Tibial nerve (tissue), 3 donors: ENCODE data around the gene CSPG4.

Source experiments
- POLR2A ChIP-seq, 2 donors: fragments of 450-650 bp; IDR thresholded peaks; one replicate each; pipeline ENCODE4 v1.6.1; 2017; ENCODE audit warnings: antibody characterized with exemption in 2 of 2, mild to moderate bottlenecking in 2 of 2, moderate library complexity in 2 of 2
- TF ChIP-seq, protein P1 (sequence below), 5 experiments: fragments of 200-600 bp in 3 of 5; fragments of 450-650 bp in 2 of 5; sonication (generic) in 3 of 5; IDR thresholded peaks; one replicate each; pipeline ENCODE4 v1.5.1; 2016 to 2019; ENCODE audit warnings: antibody characterized with exemption in 5 of 5, mild to moderate bottlenecking in 3 of 5, moderate library complexity in 2 of 5

DNA sequence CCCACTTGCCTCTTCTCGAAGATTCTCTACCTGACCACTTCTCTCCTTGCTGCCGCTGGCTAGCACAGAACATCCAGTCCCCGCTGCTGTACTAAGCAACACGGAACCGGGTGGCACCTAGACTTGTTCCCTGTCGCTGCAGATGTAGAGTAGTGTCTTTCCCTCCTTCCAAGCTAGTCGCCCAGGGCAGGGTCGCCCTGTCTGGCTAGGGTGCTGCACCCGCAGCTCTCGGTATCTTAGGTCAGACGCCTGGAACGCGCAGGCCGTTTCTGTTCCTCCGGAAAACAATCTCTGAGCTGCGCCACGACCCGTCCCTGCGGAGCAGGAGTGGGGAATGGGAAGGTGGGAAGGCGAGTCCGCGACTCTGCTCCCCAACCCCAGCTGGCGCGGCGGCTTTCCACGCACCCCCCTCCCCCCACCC lies 65.7 kb downstream of the CSPG4 start:
- TF ChIP-seq, protein P1, sequence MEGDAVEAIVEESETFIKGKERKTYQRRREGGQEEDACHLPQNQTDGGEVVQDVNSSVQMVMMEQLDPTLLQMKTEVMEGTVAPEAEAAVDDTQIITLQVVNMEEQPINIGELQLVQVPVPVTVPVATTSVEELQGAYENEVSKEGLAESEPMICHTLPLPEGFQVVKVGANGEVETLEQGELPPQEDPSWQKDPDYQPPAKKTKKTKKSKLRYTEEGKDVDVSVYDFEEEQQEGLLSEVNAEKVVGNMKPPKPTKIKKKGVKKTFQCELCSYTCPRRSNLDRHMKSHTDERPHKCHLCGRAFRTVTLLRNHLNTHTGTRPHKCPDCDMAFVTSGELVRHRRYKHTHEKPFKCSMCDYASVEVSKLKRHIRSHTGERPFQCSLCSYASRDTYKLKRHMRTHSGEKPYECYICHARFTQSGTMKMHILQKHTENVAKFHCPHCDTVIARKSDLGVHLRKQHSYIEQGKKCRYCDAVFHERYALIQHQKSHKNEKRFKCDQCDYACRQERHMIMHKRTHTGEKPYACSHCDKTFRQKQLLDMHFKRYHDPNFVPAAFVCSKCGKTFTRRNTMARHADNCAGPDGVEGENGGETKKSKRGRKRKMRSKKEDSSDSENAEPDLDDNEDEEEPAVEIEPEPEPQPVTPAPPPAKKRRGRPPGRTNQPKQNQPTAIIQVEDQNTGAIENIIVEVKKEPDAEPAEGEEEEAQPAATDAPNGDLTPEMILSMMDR (IDR thresholded peaks at IDR 0.05): no peak
- TF ChIP-seq POLR2A (IDR thresholded peaks at IDR 0.05): no peak
